Adrenal gland (tissue), 12 donors: ENCODE measurements around the gene TMEM117. TPM values are rescaled to one million over a fixed set of nuclear protein-coding genes. Genes with fewer than 3 reads are reported as not detected.

ENCODE experiments used
- DNase-seq, 7 donors: peaks; one replicate each; pipeline ENCODE4 v3.0.0-alpha.2; 2019 to 2020
- H3K27ac ChIP-seq, 5 donors: fragments of 200-600 bp; sonication (generic) in 4 of 5; 1 replicate in 3 of 5; 2 replicates in 2 of 5; pipeline versions ENCODE4 v1.5.1 to v1.8.0; 2016 to 2020; ENCODE audit warnings: mild to moderate bottlenecking in 1 of 5
- H3K27me3 ChIP-seq: fragments of 200-600 bp; 2 replicates; pipeline ENCODE4 v1.8.0; 2021
- H3K36me3 ChIP-seq, 2 donors: fragments of 200-600 bp; replicated peaks in 1 of 2; 1 replicate in 1 of 2; 2 replicates in 1 of 2; pipeline versions ENCODE4 v1.5.1 to v1.8.0; 2018 to 2022
- H3K4me1 ChIP-seq, 2 donors: fragments of 200-600 bp; replicated peaks in 1 of 2; 1 replicate in 1 of 2; 2 replicates in 1 of 2; pipeline versions ENCODE4 v1.5.1 to v1.8.0; 2018 to 2021
- H3K4me3 ChIP-seq, 4 donors: fragments of 200-600 bp; sonication (generic) in 3 of 4; one replicate each; pipeline ENCODE4 v1.5.1; 2016 to 2018
- H3K9me3 ChIP-seq, 3 donors: fragments of 200-600 bp; sonication (generic) in 1 of 3; replicated peaks in 1 of 3; 1 replicate in 2 of 3; 2 replicates in 1 of 3; pipeline versions ENCODE4 v1.5.1 to v1.8.0; 2016 to 2021
- CTCF ChIP-seq, 6 experiments: fragments of 450-650 bp in 4 of 6; fragments of 200-600 bp in 2 of 6; sonication (generic) in 1 of 6; IDR thresholded peaks; 1 replicate in 5 of 6; 2 replicates in 1 of 6; pipeline versions ENCODE4 v1.5.1 to v1.8.0; 2016 to 2021; ENCODE audit warnings: antibody characterized with exemption in 6 of 6, mild to moderate bottlenecking in 2 of 6, moderate library complexity in 1 of 6
- POLR2A ChIP-seq, 2 donors: fragments of 450-650 bp; IDR thresholded peaks; one replicate each; pipeline ENCODE4 v1.6.1; 2017; ENCODE audit warnings: antibody characterized with exemption in 2 of 2, mild to moderate bottlenecking in 2 of 2, moderate library complexity in 1 of 2
- WGBS, 4 donors: extraction: QIAGEN DNeasy Blood & Tissue Kit in 2 of 4; methylation state at CpG; one replicate each; pipeline versions ENCODE4 v1.1.5 to v1.1.7; 2013 to 2017; 5-methylcytosine and 5-hydroxymethylcytosine counted together
- intact Hi-C, 2 donors: fragments of 100-400 bp; cut with DNase I; formaldehyde crosslinking; loops; one replicate each; pipeline versions ENCODE4 v1.14.1 to v1.15.0; 2022 to 2023
- polyA plus RNA-seq, 3 donors: library from polyadenylated mRNA; stranded (reverse); fragments of 200-250 nt in 2 of 3; fragments of 350-450 nt in 1 of 3; fragmentation: Illumina TruSeq in 1 of 3; extraction: RNeasy Lipid Tissue Mini Kit (QIAGEN cat#74804) in 1 of 3; gene quantifications; one replicate each; pipeline ENCODE4 v1.2.3, GENCODE V29; 2013 to 2014
- total RNA-seq, 9 donors: library from RNA; depleted of rRNA in 4 of 9; stranded (reverse); fragments of >200 nt in 4 of 9; fragments of 120-200 nt in 1 of 9; fragmentation: NEBNext Ultra II Directional in 1 of 9; extraction: Animal tissue kit (Norgen Biotek cat#: 25700) in 1 of 9; gene quantifications; one replicate each; pipeline versions ENCODE4 v1.1.0 to v1.2.4, GENCODE V29; 2013 to 2023
- donor health status: healthy with polysubstance abuse.
- donor health status: Bipolar disorder and iron deficiency.
- donor health status: DM: yes; HTN: yes; CAD: no.
- donor health status: DM: no; HTN: no; CAD: no.
- donor health status: DM: no; HTN: no; CAD: no.
- donor health status: DM: yes; HTN: yes; CAD: no.

The TMEM117 gene
- total and polyA plus RNA-seq, 12 donors: 1.9 to 38.5 (median 6.7) TPM

- Histone ChIP-seq H3K4me3 (no peak overlapping the region), H3K27ac (no peak overlapping the region), H3K9me3 (no peaks in the 10 kb centered on the region), H3K27me3 (no peaks in the 10 kb centered on the region), H3K4me1 (no peaks in the 10 kb centered on the region), H3K36me3 (no peaks in the 10 kb centered on the region)
- no peak for TF ChIP-seq CTCF (IDR thresholded peaks at IDR 0.05)
- no peak for TF ChIP-seq POLR2A (IDR thresholded peaks at IDR 0.05)
- DNase-seq: no peak
- intact Hi-C loops: no loop called here
- 92 to 97% (median 93%) methylated on average over 3 of the region's 3 CpGs for WGBS, 4 donors
These were observed 324.0 kb downstream of the TMEM117 start for GRCh38 chr12:44159862-44160261.

GRCh38 chr12:44162961-44163360 lies 327.1 kb downstream of the TMEM117 start:
- H3K36me3 ChIP-seq: no peaks in the 10 kb centered on the region
- no peak for TF ChIP-seq POLR2A (IDR thresholded peaks at IDR 0.05)
- no peak for TF ChIP-seq CTCF (IDR thresholded peaks at IDR 0.05)
- intact Hi-C loops: no loop called here

GRCh38 chr12:44174053-44174452 lies 338.2 kb downstream of the TMEM117 start:
- H3K9me3 ChIP-seq: no peaks in the 10 kb centered on the region
- H3K36me3 ChIP-seq: no peaks in the 10 kb centered on the region
- TF ChIP-seq POLR2A (IDR thresholded peaks at IDR 0.05) (no peak), CTCF (IDR thresholded peaks at IDR 0.05) (no peak)
- H3K27ac ChIP-seq: no peak overlapping the region
- H3K27me3 ChIP-seq: no peaks in the 10 kb centered on the region
- intact Hi-C loops: no loop called here
- no peak overlapping the region for H3K4me3 ChIP-seq
- no peak for DNase-seq
- H3K4me1 ChIP-seq: no peaks in the 10 kb centered on the region

More at GRCh38 chr12:44162961-44163360, 327.1 kb downstream of the TMEM117 start:
- H3K27ac ChIP-seq: no peak overlapping the region
- no peaks in the 10 kb centered on the region for H3K27me3 ChIP-seq
- no peaks in the 10 kb centered on the region for H3K9me3 ChIP-seq
- DNase-seq: no peak
- no peaks in the 10 kb centered on the region for H3K4me1 ChIP-seq
- H3K4me3 ChIP-seq: no peak overlapping the region
- 87 to 97% (median 95%) methylated on average over 3 of the region's 3 CpGs for whole genome bisulfite sequencing, 4 donors

GRCh38 chr12:44184499-44185206 lies 348.8 kb downstream of the TMEM117 start:
- Histone ChIP-seq H3K4me1 (no peaks in the 10 kb centered on the region), H3K9me3 (no peaks in the 10 kb centered on the region), H3K36me3 (no peaks in the 10 kb centered on the region), H3K4me3 (no peak overlapping the region), H3K27me3 (no peaks in the 10 kb centered on the region), H3K27ac (no peak overlapping the region)
- 82 to 93% (median 86%) methylated on average over 4 of the region's 4 CpGs for WGBS, 4 donors
- no peak for DNase-seq
- intact Hi-C loops: no loop called here
- no peak for TF ChIP-seq CTCF (IDR thresholded peaks at IDR 0.05)
- no peak for TF ChIP-seq POLR2A (IDR thresholded peaks at IDR 0.05)
